CD4-positive, alpha-beta T cell treated with Interleukin-15 for 4 hours (primary cell): ENCODE results near the gene PTPRD.

Experiments
- DNase-seq: peaks from one replicate; pipeline ENCODE4 v3.0.0-alpha.2; 2020; ENCODE audit warnings: low spot score

The PTPRD gene

GRCh38 chr9:10265153-10265631 lies 347.6 kb downstream of the PTPRD start:
- DNase-seq = no peak

DNA sequence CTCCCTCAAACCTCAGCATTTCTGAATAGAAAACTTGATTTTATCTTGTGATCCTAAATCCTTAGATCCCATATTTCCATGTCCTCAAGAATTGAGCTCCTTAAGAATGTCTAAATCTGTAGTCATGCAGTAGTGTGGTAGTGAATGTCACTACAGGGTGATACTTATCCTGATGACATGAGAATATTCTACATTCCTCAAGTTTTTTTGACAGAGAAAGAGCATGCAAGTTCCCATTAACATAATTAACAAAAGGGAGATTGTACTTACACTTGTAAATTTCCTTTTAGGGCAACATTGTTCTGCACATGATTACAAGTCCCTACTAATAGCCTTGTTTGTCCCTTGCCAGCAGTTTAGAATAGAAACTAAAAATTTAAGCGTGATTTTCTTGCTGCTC lies 352.3 kb downstream of the PTPRD start:
- DNase-seq = no peak

GRCh38 chr9:10259668-10260067 lies 353.1 kb downstream of the PTPRD start:
- no peak for DNase-seq

GRCh38 chr9:10255758-10256157 lies 357.0 kb downstream of the PTPRD start:
- no peak for DNase-seq

GRCh38 chr9:10254338-10254737 lies 358.5 kb downstream of the PTPRD start:
- DNase-seq = no peak

DNA sequence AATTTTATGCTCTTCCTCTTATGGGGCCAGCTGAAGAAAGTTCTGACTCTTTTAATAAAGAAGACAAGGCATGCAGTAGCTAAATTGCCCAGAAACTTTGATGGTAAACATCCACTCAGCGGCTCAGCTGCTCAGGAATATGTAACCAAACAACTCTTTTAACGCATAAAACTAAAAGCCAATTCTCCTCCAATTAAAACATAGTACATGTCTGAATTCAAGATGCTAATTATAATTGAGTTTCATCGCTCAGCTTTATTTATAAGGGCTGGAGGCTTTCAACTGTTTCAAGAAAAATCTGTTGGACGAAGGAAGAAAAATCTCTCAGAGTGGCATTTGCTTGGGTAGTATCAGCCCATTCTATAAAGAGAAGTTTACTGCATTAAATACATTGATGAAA lies 359.5 kb downstream of the PTPRD start:
- DNase-seq = no peak

- DNase-seq = no peak
These were observed 360.6 kb downstream of the PTPRD start for GRCh38 chr9:10252174-10252573.

- no peak for DNase-seq
These were observed 361.3 kb downstream of the PTPRD start for GRCh38 chr9:10251490-10251889.

- no peak for DNase-seq
These were observed 362.6 kb downstream of the PTPRD start for GRCh38 chr9:10250219-10250618.

DNA sequence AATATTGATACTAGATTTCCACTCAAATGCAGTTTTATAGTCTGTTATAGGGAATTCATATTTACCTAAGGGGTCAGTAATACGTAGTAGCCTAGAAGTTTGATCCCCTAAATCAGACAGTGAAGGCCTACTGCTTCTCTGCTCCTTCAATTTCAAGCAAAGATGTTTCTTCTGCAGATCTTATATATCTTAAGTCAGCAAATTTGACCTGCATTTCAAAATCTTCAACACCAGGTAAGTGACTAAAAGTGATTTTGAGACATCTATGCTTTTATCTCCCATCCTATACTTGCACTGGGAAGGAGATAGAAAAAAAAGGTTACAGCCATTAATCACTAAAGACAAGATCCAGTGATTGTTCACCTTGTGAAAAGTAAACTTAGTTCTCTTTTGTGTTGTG lies 363.9 kb downstream of the PTPRD start:
- DNase-seq = no peak

GRCh38 chr9:10242255-10242654 lies 370.5 kb downstream of the PTPRD start:
- DNase-seq = no peak

DNA sequence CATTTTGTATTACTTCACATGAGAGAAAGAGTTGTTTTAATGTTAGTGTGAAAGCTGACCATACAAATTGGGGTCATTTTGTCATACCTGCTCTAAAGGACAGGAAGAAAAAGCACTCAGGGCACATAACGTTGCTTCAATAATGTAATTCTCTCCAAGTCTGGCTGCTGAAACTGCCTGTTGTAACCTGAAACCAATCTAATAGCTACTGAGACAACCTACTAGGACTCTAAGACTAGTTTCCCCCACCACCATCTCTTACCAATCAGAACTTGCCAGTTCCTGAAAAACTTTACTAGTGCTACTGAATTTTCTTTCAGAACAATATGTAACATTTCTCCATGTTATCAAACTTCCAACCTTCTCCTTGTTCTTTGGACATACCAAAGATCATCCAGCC lies 374.7 kb downstream of the PTPRD start:
- no peak for DNase-seq

DNA sequence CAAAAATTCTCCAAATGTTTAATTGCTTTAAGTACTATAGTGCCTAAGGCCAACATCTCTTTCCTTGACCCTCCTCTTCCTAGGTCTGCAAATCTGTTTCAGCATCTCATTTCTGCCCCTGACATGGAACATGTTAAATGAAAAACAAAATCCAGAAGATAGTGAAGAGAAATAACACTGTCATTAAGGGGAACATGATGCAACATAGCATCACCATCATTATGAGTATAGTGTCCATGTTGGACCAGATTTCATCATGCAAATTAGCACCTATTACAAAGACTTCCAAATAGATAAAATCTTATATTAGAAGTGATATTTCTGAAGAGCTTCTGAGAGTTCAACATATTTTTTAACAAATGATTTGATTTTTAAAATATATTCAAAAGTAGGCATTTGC lies 375.2 kb downstream of the PTPRD start:
- no peak for DNase-seq

- no peak for DNase-seq
These were observed 376.6 kb downstream of the PTPRD start for GRCh38 chr9:10236161-10236560.

GRCh38 chr9:10235376-10235775 lies 377.4 kb downstream of the PTPRD start:
- DNase-seq = no peak

DNA sequence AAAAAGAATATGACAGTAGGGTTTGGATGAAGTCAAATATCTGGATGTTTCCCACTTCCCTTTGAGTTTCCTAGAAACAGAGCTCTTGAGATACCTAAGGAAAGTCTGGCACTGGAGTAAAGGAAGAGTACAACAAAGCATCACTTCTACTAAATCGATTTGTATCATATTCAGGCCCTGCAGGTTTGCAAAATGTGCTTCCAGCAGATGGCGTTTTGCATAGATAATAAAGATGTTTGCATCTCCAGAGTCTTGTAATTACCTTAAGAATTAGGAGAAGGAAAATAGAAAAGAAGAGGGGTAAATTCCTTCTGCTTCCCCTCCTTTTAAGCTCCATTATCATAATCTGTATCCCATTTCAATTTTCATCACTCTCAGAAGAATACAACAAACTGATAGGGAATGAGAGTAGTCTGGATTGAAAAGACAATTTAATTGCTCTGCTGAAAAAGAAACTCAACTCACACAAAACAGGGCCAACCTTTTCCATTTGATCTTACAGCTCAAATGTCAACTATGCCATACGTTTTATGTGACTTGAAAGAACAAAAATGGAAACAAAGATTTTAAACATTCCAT lies 380.4 kb downstream of the PTPRD start:
- DNase-seq = no peak

DNA sequence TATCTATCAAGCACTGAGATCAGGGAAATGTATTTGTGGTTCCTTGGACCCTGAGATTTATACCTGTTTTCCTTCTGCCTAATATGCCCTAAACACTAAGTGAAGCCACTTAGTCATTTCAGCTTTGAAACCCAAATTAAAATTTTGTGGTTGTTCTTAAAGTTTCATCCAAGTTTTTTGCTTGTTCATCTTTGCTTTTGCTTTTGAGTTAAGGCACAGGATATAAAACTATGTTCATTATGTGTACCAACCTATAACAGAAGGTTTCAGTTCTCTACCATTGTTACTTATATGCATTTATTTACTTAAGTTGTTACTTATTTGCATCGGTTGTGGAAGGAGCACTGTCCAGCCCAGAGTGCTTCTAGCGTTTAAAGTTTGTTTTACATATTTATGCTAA lies 382.3 kb downstream of the PTPRD start:
- DNase-seq = no peak

DNA sequence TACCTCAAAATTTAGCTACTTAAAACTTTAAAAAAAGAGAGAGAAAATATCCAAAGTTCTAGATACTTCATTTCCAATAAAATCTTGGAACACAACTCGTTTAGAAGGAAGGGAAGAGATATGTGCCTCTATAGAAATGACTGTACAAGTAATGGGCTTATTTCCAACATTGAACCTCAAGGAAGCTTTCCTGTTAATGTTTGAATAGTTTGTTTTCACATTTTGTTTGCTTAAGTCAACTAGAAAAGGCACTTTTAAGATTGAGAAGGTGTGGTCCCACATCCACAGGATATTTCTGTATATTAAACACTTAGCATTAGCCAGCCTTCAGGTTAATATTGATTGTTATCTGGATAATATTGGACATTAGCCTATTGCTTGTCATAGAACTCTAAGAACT lies 384.7 kb downstream of the PTPRD start:
- no peak for DNase-seq

DNA sequence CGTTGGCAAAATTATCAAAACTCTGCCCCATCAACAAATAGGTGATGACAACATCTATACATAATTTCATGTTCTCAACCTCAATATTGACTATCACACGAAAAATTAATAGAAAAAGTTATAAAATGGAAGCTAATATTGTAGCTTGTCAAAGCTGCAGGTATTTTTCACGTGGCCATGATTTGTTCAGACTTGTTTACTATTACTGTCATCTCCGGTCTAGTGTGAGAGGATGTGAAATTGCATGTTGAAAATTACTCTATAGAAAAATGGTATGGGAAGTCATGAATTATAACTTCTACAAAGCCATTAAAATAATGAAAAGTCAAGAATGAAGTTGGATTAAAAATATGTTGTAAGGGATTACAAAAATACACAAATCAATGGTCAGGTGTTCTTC lies 385.8 kb downstream of the PTPRD start:
- DNase-seq = no peak

GRCh38 chr9:10212702-10213101 lies 400.1 kb downstream of the PTPRD start:
- no peak for DNase-seq

DNA sequence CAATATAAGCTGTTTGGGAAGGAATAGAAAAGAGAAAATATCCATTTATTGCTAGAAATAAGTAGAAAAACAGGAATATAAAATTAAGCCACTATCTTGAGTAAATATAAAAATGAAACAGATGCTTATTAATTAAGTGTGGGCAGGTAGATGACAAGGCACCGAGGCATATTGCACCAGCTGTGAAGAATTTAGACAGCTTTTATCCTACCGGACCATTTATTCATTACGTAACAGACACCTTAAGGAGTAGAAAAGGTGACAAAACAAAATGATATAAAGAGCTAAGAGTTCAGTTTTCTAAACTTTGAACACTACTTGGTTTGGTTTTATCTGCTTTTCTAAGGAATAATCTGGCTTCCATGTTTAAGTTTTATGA lies 404.1 kb downstream of the PTPRD start:
- no peak for DNase-seq

GRCh38 chr9:10204276-10204675 lies 408.5 kb downstream of the PTPRD start:
- DNase-seq = no peak

DNA sequence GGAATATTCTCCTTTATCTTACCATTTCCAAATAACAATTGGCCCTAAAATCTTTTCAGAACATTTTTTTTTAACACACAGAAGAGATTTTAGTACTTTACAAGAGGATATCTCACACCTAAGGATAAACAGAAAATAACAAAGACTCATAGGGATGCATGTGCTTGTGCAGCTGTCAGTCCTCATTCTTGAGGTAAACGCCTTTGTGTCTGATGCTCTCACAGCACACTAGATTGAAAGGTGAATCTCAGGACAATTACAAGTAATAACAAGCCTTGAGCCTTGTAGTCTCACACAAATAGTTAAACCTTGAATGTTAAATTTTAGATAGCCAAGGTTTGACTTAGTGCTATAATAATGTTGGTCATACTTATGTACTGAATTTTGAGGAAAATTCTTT lies 439.2 kb downstream of the PTPRD start:
- DNase-seq = no peak

- no peak for DNase-seq
These were observed 440.3 kb downstream of the PTPRD start for GRCh38 chr9:10172476-10172875.

GRCh38 chr9:10168241-10168640 lies 444.6 kb downstream of the PTPRD start:
- DNase-seq = no peak
